Suprapubic skin (tissue), 4 donors: ENCODE data around the gene NPDC1. TPM values are rescaled to one million over a fixed set of nuclear protein-coding genes. Genes with fewer than 3 reads are reported as not detected.

ENCODE experiments used
- DNase-seq, 2 donors: peaks; one replicate each; pipeline ENCODE4 v3.0.0-alpha.2; 2019; ENCODE audit warnings: low spot score in 2 of 2
- H3K27ac ChIP-seq: fragments of 200-600 bp; sonication (generic); one replicate; pipeline ENCODE4 v1.5.1; 2019
- H3K27me3 ChIP-seq: fragments of 200-600 bp; sonication (generic); one replicate; pipeline ENCODE4 v1.5.1; 2019
- H3K36me3 ChIP-seq: fragments of 200-600 bp; sonication (generic); one replicate; pipeline ENCODE4 v1.5.1; 2019
- H3K4me1 ChIP-seq: fragments of 200-600 bp; sonication (generic); one replicate; pipeline ENCODE4 v1.5.1; 2019
- H3K4me3 ChIP-seq: fragments of 200-600 bp; sonication (generic); one replicate; pipeline ENCODE4 v1.5.1; 2019; ENCODE audit warnings: mild to moderate bottlenecking
- H3K9me3 ChIP-seq: fragments of 200-600 bp; sonication (generic); one replicate; pipeline ENCODE4 v1.5.1; 2019
- CTCF ChIP-seq, 2 donors: fragments of 200-600 bp in 1 of 2; fragments of 450-650 bp in 1 of 2; sonication (generic) in 1 of 2; IDR thresholded peaks; one replicate each; pipeline ENCODE4 v1.5.1; 2016 to 2019; ENCODE audit warnings: antibody characterized with exemption in 2 of 2, mild to moderate bottlenecking in 1 of 2, moderate library complexity in 1 of 2
- EP300 ChIP-seq: sonication (generic); formaldehyde crosslinking; IDR thresholded peaks from one replicate; pipeline ENCODE4 v1.6.1; 2017; ENCODE audit warnings: antibody characterized with exemption
- POLR2A ChIP-seq, 2 donors: fragments of 450-650 bp; IDR thresholded peaks; one replicate each; pipeline ENCODE4 v1.6.1; 2017; ENCODE audit warnings: antibody characterized with exemption in 2 of 2, mild to moderate bottlenecking in 2 of 2, moderate library complexity in 2 of 2
- POLR2AphosphoS5 ChIP-seq, 3 donors: sonication (generic); formaldehyde crosslinking; IDR thresholded peaks; one replicate each; pipeline ENCODE4 v1.6.1; 2017; ENCODE audit warnings: antibody characterized with exemption in 3 of 3
- WGBS: methylation state at CpG from one replicate; pipeline ENCODE4 v1.1.5; 2018; 5-methylcytosine and 5-hydroxymethylcytosine counted together
- total RNA-seq, 4 donors: library from RNA; depleted of rRNA; stranded (reverse); fragments of >200 nt; gene quantifications; one replicate each; pipeline ENCODE4 v1.1.0, GENCODE V29; 2016

Gene NPDC1
- total RNA-seq, 4 donors from 2014 or later = 22.2 to 64.0 (median 47.3) TPM

- Histone ChIP-seq H3K4me3 (peak overlapping the region; percentile 77), H3K9me3 (no peaks in the 10 kb centered on the region), H3K27me3 (no peaks in the 10 kb centered on the region), H3K4me1 (peaks cover 45% of the 10 kb centered on the region), H3K36me3 (peaks cover 34% of the 10 kb centered on the region), H3K27ac (no peak overlapping the region)
- DNase-seq = peak in 1 of 2 donors; percentile 80
- WGBS = 60% methylated on average over 40 of the region's 51 CpGs
- no peak for TF ChIP-seq EP300
- TF ChIP-seq POLR2A (IDR thresholded peaks at IDR 0.05) = no peak
- no peak for TF ChIP-seq POLR2AphosphoS5 (IDR thresholded peaks at IDR 0.05)
- TF ChIP-seq CTCF (IDR thresholded peaks at IDR 0.05) = no peak
Observed at GRCh38 chr9:137078701-137079400, 32.9 kb upstream of the NPDC1 start.

- H3K36me3 ChIP-seq = peaks cover 33% of the 10 kb centered on the region
- no peaks in the 10 kb centered on the region for H3K9me3 ChIP-seq
- no peak for TF ChIP-seq POLR2AphosphoS5 (IDR thresholded peaks at IDR 0.05)
- TF ChIP-seq POLR2A (IDR thresholded peaks at IDR 0.05) = no peak
- no peak for TF ChIP-seq EP300
- TF ChIP-seq CTCF (IDR thresholded peaks at IDR 0.05) = no peak
- 7% methylated on average over 9 of the region's 76 CpGs for WGBS
- peak in 1 of 2 donors; percentile 81 for DNase-seq
- peak overlapping the region; percentile 68 for H3K27ac ChIP-seq
- H3K27me3 ChIP-seq = no peaks in the 10 kb centered on the region
- H3K4me3 ChIP-seq = peak overlapping the region; percentile 77
- H3K4me1 ChIP-seq = peaks cover 37% of the 10 kb centered on the region
Observed at GRCh38 chr9:137077758-137078693, 32.0 kb upstream of the NPDC1 start.

GRCh38 chr9:137077010-137077747 lies 31.2 kb upstream of the NPDC1 start, which contains the start of gene UAP1L1:
UAP1L1 (plus strand) TSS chr9:137077517; CDS start chr9:137077533, 16 bp downstream.
- no peak for TF ChIP-seq POLR2AphosphoS5 (IDR thresholded peaks at IDR 0.05)
- no peak for TF ChIP-seq POLR2A (IDR thresholded peaks at IDR 0.05)
- TF ChIP-seq CTCF (IDR thresholded peaks at IDR 0.05) = no peak
- no peak for TF ChIP-seq EP300
- WGBS = 7% methylated on average over 9 of the region's 87 CpGs
- peak within 1 kb of the TSS; percentile 68 for H3K27ac ChIP-seq
- H3K27me3 ChIP-seq = no peaks in the 10 kb centered on the region
- peaks cover 31% of the 10 kb centered on the region for H3K4me1 ChIP-seq
- H3K36me3 ChIP-seq = peaks cover 24% of the 10 kb centered on the region
- peak; percentile 88 to 90 for DNase-seq
- H3K4me3 ChIP-seq = peak within 1 kb of the TSS; percentile 77
- no peaks in the 10 kb centered on the region for H3K9me3 ChIP-seq

GRCh38 chr9:137076636-137077009 lies 30.6 kb upstream of the NPDC1 start:
- peaks cover 31% of the 10 kb centered on the region for H3K4me1 ChIP-seq
- DNase-seq = no peak
- peaks cover 19% of the 10 kb centered on the region for H3K36me3 ChIP-seq
- H3K4me3 ChIP-seq = peak overlapping the region; percentile 77
- H3K27ac ChIP-seq = peak overlapping the region; percentile 68
- no peak for TF ChIP-seq EP300
- TF ChIP-seq POLR2A (IDR thresholded peaks at IDR 0.05) = no peak
- no peak for TF ChIP-seq CTCF (IDR thresholded peaks at IDR 0.05)
- TF ChIP-seq POLR2AphosphoS5 (IDR thresholded peaks at IDR 0.05) = no peak
- WGBS = 94% methylated on average over 9 of the region's 15 CpGs
- H3K9me3 ChIP-seq = no peaks in the 10 kb centered on the region
- H3K27me3 ChIP-seq = no peaks in the 10 kb centered on the region
